Measurements from ENCODE around the gene CTNNBIP1. TPM values are rescaled to one million over a fixed set of nuclear protein-coding genes. Genes with fewer than 3 reads are reported as not detected.

CTNNBIP1 gene
- total RNA-seq, 6 experiments from 2014 or later = 19.7 to 25.5 (median 21.4) TPM

GRCh38 chr1:9892563-9893528 is 17.2 kb downstream of the CTNNBIP1 start:
- no peak for TF ChIP-seq CTCF (IDR thresholded peaks at IDR 0.05)
- Mint-ChIP-seq H3K36me3 (ENCODE audit: low read depth) (no peaks in the 10 kb centered on the region), H3K27me3 (ENCODE audit: insufficient read depth) (no peaks in the 10 kb centered on the region), H3K27ac (peak overlapping the region; percentile 94), H3K4me1 (ENCODE audit: low read depth) (peaks cover 56% of the 10 kb centered on the region), H3K9me3 (no peaks in the 10 kb centered on the region), H3K4me3 (peak overlapping the region; percentile 88)
- peak; percentile 85 for DNase-seq

- H3K9me3 Mint-ChIP-seq = no peaks in the 10 kb centered on the region
- no peaks in the 10 kb centered on the region for H3K36me3 Mint-ChIP-seq (ENCODE audit: low read depth)
- peak overlapping the region; percentile 93 for H3K27ac Mint-ChIP-seq
- no peak for TF ChIP-seq CTCF (IDR thresholded peaks at IDR 0.05)
- DNase-seq = no peak
- no peaks in the 10 kb centered on the region for H3K27me3 Mint-ChIP-seq (ENCODE audit: insufficient read depth)
- peaks cover 55% of the 10 kb centered on the region for H3K4me1 Mint-ChIP-seq (ENCODE audit: low read depth)
- peak overlapping the region; percentile 69 for H3K4me3 Mint-ChIP-seq
Observed at GRCh38 chr1:9891207-9891606, 18.9 kb downstream of the CTNNBIP1 start.

- TF ChIP-seq CTCF (IDR thresholded peaks at IDR 0.05) = no peak
- peak; percentile 88 for DNase-seq
- H3K36me3 Mint-ChIP-seq (ENCODE audit: low read depth) = no peaks in the 10 kb centered on the region
- peak overlapping the region; percentile 69 for H3K4me3 Mint-ChIP-seq
- no peaks in the 10 kb centered on the region for H3K9me3 Mint-ChIP-seq
- peaks cover 51% of the 10 kb centered on the region for H3K4me1 Mint-ChIP-seq (ENCODE audit: low read depth)
- H3K27me3 Mint-ChIP-seq (ENCODE audit: insufficient read depth) = no peaks in the 10 kb centered on the region
- peak overlapping the region; percentile 93 for H3K27ac Mint-ChIP-seq
Observed at GRCh38 chr1:9890224-9890731, 19.8 kb downstream of the CTNNBIP1 start.

GRCh38 chr1:9889411-9889810 is 20.7 kb downstream of the CTNNBIP1 start:
- Mint-ChIP-seq H3K27ac (peak overlapping the region; percentile 93), H3K9me3 (no peaks in the 10 kb centered on the region), H3K4me1 (ENCODE audit: low read depth) (peaks cover 49% of the 10 kb centered on the region), H3K27me3 (ENCODE audit: insufficient read depth) (no peaks in the 10 kb centered on the region), H3K4me3 (no peak overlapping the region), H3K36me3 (ENCODE audit: low read depth) (no peaks in the 10 kb centered on the region)
- TF ChIP-seq CTCF (IDR thresholded peaks at IDR 0.05) = no peak
- no peak for DNase-seq

- Mint-ChIP-seq H3K36me3 (ENCODE audit: low read depth) (no peaks in the 10 kb centered on the region), H3K4me1 (ENCODE audit: low read depth) (peaks cover 44% of the 10 kb centered on the region), H3K4me3 (no peak overlapping the region)
Observed at GRCh38 chr1:9888886-9889285, 21.2 kb downstream of the CTNNBIP1 start.

More at GRCh38 chr1:9888886-9889285, 21.2 kb downstream of the CTNNBIP1 start:
- no peak for DNase-seq
- no peak for TF ChIP-seq CTCF (IDR thresholded peaks at IDR 0.05)
- no peaks in the 10 kb centered on the region for H3K27me3 Mint-ChIP-seq (ENCODE audit: insufficient read depth)
- H3K9me3 Mint-ChIP-seq = no peaks in the 10 kb centered on the region
- H3K27ac Mint-ChIP-seq = no peak overlapping the region
